Sigmoid colon (tissue), 4 donors: ENCODE measurements around the gene FURIN.

ENCODE experiments used
- CTCF ChIP-seq, 4 experiments: fragments of 450-650 bp in 3 of 4; fragments of 200-600 bp in 1 of 4; IDR thresholded peaks; one replicate each; pipeline ENCODE4 v1.5.1; 2016 to 2019; ENCODE audit warnings: antibody characterized with exemption in 4 of 4, mild to moderate bottlenecking in 3 of 4, moderate library complexity in 2 of 4
- EP300 ChIP-seq, 4 donors: sonication (generic); formaldehyde crosslinking; IDR thresholded peaks; one replicate each; pipeline ENCODE4 v1.6.1; 2017; ENCODE audit warnings: antibody characterized with exemption in 4 of 4
- POLR2A ChIP-seq, 2 donors: fragments of 450-650 bp; IDR thresholded peaks; one replicate each; pipeline ENCODE4 v1.6.1; 2016; ENCODE audit warnings: antibody characterized with exemption in 2 of 2, mild to moderate bottlenecking in 2 of 2, moderate library complexity in 2 of 2
- POLR2AphosphoS5 ChIP-seq, 4 donors: sonication (generic); formaldehyde crosslinking; IDR thresholded peaks; one replicate each; pipeline ENCODE4 v1.6.1; 2017; ENCODE audit warnings: antibody characterized with exemption in 4 of 4

- TF ChIP-seq CTCF (IDR thresholded peaks at IDR 0.05): no peak
- TF ChIP-seq POLR2A (IDR thresholded peaks at IDR 0.05): no peak
- no peak for TF ChIP-seq POLR2AphosphoS5 (IDR thresholded peaks at IDR 0.05)
- TF ChIP-seq EP300 (IDR thresholded peaks at IDR 0.05): no peak
These were observed 17.3 kb upstream of the FURIN start for GRCh38 chr15:90851114-90851513.
